HG03066 (cell line): Measurements from ENCODE around the gene TOM1L2.
"Not testable (repeated sequence)": the region's sequence is repeated elsewhere in the genome, so short reads cannot be mapped to it uniquely, and the experiment has no call there.

Experiments used
- ATAC-seq: cut with Tn5 transposase; IDR thresholded peaks from one replicate; pipeline ENCODE4 v1.9.1; 2021; ENCODE audit warnings: low read depth; ENCODE audit not compliant: unreplicated experiment

The TOM1L2 gene

GRCh38 chr17:17926036-17926435, 46.2 kb downstream of the TOM1L2 start:
- no peak for ATAC-seq

- ATAC-seq = no peak
Measured at GRCh38 chr17:17924857-17925250, 47.3 kb downstream of the TOM1L2 start.

GRCh38 chr17:17924131-17924856, 47.9 kb downstream of the TOM1L2 start:
- no peak for ATAC-seq

GRCh38 chr17:17922070-17922614, 50.1 kb downstream of the TOM1L2 start:
- no peak for ATAC-seq

- no peak for ATAC-seq
Measured at GRCh38 chr17:17921192-17922069, 50.8 kb downstream of the TOM1L2 start.

- ATAC-seq = no peak
Measured at GRCh38 chr17:17919169-17920107, 52.8 kb downstream of the TOM1L2 start.

GRCh38 chr17:17917394-17917793, 54.8 kb downstream of the TOM1L2 start:
- no peak for ATAC-seq

- ATAC-seq = no peak
Measured at GRCh38 chr17:17915183-17915582, 57.0 kb downstream of the TOM1L2 start.

GRCh38 chr17:17913695-17914332, 58.4 kb downstream of the TOM1L2 start:
- ATAC-seq = no peak

GRCh38 chr17:17912336-17912735, 59.9 kb downstream of the TOM1L2 start:
- not testable (repeated sequence) for ATAC-seq

- ATAC-seq = no peak
Measured at GRCh38 chr17:17911001-17911613, 61.1 kb downstream of the TOM1L2 start.

GRCh38 chr17:17910060-17910459, 62.1 kb downstream of the TOM1L2 start:
- ATAC-seq = no peak

GRCh38 chr17:17909078-17909477, 63.1 kb downstream of the TOM1L2 start:
- ATAC-seq = no peak

- no peak for ATAC-seq
Measured at GRCh38 chr17:17907469-17907868, 64.7 kb downstream of the TOM1L2 start.

GRCh38 chr17:17906418-17907215, 65.6 kb downstream of the TOM1L2 start:
- ATAC-seq = no peak

- ATAC-seq = no peak
Measured at GRCh38 chr17:17905036-17905320, 67.2 kb downstream of the TOM1L2 start.

- no peak for ATAC-seq
Measured at GRCh38 chr17:17904166-17905035, 67.8 kb downstream of the TOM1L2 start.

GRCh38 chr17:17902877-17903276, 69.3 kb downstream of the TOM1L2 start:
- no peak for ATAC-seq
